Peyer's patch (tissue), 4 donors: ENCODE results near the gene IL17RA.

Experiments used
- POLR2A ChIP-seq, 2 donors: fragments of 450-650 bp; IDR thresholded peaks; one replicate each; pipeline ENCODE4 v1.5.1; 2017; ENCODE audit warnings: antibody characterized with exemption in 2 of 2, mild to moderate bottlenecking in 2 of 2, moderate library complexity in 2 of 2
- TF ChIP-seq, protein P1 (sequence below), 6 experiments: fragments of 450-650 bp in 4 of 6; fragments of 200-600 bp in 2 of 6; sonication (generic) in 1 of 6; IDR thresholded peaks; one replicate each; pipeline ENCODE4 v1.5.1; 2017 to 2019; ENCODE audit warnings: antibody characterized with exemption in 6 of 6, mild to moderate bottlenecking in 3 of 6, moderate library complexity in 1 of 6

DNA sequence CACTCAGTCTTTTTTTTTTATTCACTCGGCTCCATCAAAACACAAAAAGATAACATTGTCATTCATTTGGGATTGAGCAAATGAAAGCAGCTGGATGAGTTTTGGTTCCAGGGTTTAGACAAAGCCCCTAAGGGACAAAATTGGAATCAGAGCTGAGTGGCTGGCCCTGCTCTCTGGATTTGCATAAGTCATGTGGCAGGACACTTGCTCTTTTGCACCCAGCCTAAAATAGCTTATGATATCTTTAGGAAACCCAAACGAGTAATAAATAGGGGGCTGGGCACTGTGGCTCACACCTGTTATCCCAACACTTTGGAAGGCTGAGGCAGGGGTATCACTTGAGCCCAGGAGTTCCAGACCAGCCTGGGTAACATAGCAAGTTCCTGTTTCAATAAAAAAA lies 47.3 kb downstream of the IL17RA start:
- TF ChIP-seq, protein P1, sequence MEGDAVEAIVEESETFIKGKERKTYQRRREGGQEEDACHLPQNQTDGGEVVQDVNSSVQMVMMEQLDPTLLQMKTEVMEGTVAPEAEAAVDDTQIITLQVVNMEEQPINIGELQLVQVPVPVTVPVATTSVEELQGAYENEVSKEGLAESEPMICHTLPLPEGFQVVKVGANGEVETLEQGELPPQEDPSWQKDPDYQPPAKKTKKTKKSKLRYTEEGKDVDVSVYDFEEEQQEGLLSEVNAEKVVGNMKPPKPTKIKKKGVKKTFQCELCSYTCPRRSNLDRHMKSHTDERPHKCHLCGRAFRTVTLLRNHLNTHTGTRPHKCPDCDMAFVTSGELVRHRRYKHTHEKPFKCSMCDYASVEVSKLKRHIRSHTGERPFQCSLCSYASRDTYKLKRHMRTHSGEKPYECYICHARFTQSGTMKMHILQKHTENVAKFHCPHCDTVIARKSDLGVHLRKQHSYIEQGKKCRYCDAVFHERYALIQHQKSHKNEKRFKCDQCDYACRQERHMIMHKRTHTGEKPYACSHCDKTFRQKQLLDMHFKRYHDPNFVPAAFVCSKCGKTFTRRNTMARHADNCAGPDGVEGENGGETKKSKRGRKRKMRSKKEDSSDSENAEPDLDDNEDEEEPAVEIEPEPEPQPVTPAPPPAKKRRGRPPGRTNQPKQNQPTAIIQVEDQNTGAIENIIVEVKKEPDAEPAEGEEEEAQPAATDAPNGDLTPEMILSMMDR (IDR thresholded peaks at IDR 0.05) = no peak
- TF ChIP-seq POLR2A (IDR thresholded peaks at IDR 0.05) = no peak
